ENCODE measurements around the gene PDLIM4.

The PDLIM4 gene

DNA sequence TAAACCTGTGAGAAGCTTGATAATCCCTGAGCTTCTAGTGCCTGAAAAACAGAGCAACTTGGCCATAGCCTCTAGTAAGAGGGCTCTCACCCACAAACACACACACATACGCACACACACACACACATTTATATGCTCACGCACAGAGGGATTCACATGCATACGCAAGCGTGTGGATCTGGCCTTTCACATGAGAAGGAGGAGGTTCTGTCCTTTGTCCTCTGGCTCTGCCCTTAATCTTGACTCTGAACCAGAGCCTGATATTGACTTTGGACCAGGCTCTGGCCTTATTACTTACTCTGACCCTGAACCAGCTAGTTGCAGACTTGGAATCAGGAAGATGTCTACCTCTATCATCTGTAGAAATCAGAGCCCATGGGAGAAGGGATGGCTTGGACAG is 19.8 kb upstream of the PDLIM4 start:
- H3K27ac ChIP-seq (ENCODE audit: low read depth, low read length), result no peak overlapping the region
- H3K36me3 ChIP-seq (ENCODE audit: control insufficient read depth, insufficient read depth, low read length), result no peaks in the 10 kb centered on the region
- H3K9ac ChIP-seq (ENCODE audit: low read depth, low read length), result no peak overlapping the region

DNA sequence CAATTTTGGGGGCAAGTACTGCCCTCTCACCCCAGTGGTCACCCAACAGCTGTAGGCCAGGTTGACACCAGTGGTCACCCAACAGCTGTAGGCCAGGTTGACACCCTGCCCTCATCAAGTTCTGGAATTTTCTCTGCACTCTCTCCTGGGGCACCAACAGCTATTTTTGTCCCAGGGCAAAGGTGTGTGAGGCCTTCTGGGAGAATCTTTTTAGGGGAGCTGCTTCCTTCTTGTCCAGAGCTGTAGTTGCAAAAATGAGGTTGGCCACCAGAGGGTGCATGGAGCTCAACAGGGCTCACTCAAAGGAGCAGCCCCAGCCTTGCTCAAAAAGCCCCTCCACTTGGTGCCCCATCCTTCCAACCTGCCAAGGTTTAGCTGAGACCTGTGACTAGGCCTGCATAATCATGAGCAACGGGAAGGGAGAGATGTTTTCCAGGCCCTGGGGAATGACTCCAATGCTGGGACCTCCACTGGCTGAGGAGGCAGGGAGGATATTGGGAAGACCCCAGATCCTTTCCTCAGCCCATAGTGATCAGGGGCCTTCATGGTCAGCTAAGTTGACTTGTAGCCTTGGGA is 19.2 kb upstream of the PDLIM4 start:
- H3K9me3 ChIP-seq (ENCODE audit: control insufficient read depth, insufficient read depth, low read length), result no peaks in the 10 kb centered on the region
- no peak overlapping the region for H3K27ac ChIP-seq (ENCODE audit: low read depth, low read length)
- no peaks in the 10 kb centered on the region for H3K36me3 ChIP-seq (ENCODE audit: control insufficient read depth, insufficient read depth, low read length)
- H3K27me3 ChIP-seq (ENCODE audit: control insufficient read depth, insufficient read depth, low read length), result no peaks in the 10 kb centered on the region
- no peak overlapping the region for H3K9ac ChIP-seq (ENCODE audit: low read depth, low read length)
- H3K4me1 ChIP-seq (ENCODE audit: control insufficient read depth, insufficient read depth, low read length), result no peaks in the 10 kb centered on the region
- H3K4me3 ChIP-seq (ENCODE audit: low read depth, low read length), result no peak overlapping the region

More for the DNA sequence above, 19.8 kb upstream of the PDLIM4 start:
- Histone ChIP-seq H3K27me3 (ENCODE audit: control insufficient read depth, insufficient read depth, low read length) (no peaks in the 10 kb centered on the region), H3K4me1 (ENCODE audit: control insufficient read depth, insufficient read depth, low read length) (no peaks in the 10 kb centered on the region), H3K4me3 (ENCODE audit: low read depth, low read length) (no peak overlapping the region), H3K9me3 (ENCODE audit: control insufficient read depth, insufficient read depth, low read length) (no peaks in the 10 kb centered on the region)

DNA sequence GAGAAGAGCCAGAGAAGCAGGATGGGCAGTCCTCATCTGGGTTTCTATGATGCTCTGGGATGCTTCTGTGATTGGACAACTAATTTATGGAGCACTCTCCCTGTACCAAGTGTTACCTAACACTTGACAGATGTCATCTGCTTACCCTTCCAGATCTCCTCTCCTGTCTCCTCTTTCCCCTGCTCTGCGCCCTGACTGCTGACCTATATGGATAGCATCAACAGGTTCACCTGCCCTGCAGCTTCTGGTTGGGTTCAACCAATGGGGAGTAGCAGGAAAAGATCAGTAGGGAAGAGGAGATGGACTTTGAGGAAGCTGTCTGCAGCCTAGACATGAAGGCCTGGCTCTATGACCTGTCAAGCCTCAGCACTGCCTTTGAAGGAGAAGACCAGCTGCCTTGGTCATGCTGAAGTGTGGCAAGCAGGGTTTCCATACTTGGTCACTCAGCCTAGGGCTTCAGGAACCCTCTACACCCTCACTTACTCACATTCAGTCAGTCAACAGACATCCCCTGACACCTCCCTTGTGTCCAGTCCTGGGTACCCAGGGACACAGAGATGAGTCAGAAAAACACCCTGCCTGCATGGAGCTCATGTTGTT is 18.5 kb upstream of the PDLIM4 start:
- Histone ChIP-seq H3K4me1 (ENCODE audit: control insufficient read depth, insufficient read depth, low read length) (no peaks in the 10 kb centered on the region), H3K27ac (ENCODE audit: low read depth, low read length) (no peak overlapping the region), H3K9ac (ENCODE audit: low read depth, low read length) (no peak overlapping the region), H3K4me3 (ENCODE audit: low read depth, low read length) (no peak overlapping the region), H3K36me3 (ENCODE audit: control insufficient read depth, insufficient read depth, low read length) (no peaks in the 10 kb centered on the region), H3K27me3 (ENCODE audit: control insufficient read depth, insufficient read depth, low read length) (no peaks in the 10 kb centered on the region), H3K9me3 (ENCODE audit: control insufficient read depth, insufficient read depth, low read length) (no peaks in the 10 kb centered on the region)

DNA sequence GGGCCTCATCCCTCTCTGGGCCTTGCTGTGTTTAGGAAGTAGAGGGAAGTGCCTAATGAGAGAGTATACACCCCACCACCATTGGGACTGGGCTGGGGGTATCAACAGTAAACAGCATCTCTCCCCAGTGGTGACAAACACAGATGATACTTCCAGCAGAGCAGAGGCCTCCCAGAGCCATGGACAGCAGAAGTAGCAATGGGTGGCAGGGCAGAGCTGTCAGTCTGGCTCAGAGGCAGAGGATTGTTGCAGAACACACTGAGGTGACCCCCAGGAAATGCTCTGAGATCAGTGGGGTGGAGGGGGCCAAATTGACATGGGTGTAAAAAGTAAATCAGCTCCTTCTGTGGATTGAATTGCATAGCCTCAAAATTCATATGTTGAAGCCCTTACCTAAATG is 17.7 kb upstream of the PDLIM4 start:
- H3K27me3 ChIP-seq (ENCODE audit: control insufficient read depth, insufficient read depth, low read length), result no peaks in the 10 kb centered on the region
- H3K27ac ChIP-seq (ENCODE audit: low read depth, low read length), result no peak overlapping the region
- H3K9me3 ChIP-seq (ENCODE audit: control insufficient read depth, insufficient read depth, low read length), result no peaks in the 10 kb centered on the region
- H3K4me1 ChIP-seq (ENCODE audit: control insufficient read depth, insufficient read depth, low read length), result no peaks in the 10 kb centered on the region
- no peak overlapping the region for H3K4me3 ChIP-seq (ENCODE audit: low read depth, low read length)
- H3K9ac ChIP-seq (ENCODE audit: low read depth, low read length), result no peak overlapping the region
- no peaks in the 10 kb centered on the region for H3K36me3 ChIP-seq (ENCODE audit: control insufficient read depth, insufficient read depth, low read length)

DNA sequence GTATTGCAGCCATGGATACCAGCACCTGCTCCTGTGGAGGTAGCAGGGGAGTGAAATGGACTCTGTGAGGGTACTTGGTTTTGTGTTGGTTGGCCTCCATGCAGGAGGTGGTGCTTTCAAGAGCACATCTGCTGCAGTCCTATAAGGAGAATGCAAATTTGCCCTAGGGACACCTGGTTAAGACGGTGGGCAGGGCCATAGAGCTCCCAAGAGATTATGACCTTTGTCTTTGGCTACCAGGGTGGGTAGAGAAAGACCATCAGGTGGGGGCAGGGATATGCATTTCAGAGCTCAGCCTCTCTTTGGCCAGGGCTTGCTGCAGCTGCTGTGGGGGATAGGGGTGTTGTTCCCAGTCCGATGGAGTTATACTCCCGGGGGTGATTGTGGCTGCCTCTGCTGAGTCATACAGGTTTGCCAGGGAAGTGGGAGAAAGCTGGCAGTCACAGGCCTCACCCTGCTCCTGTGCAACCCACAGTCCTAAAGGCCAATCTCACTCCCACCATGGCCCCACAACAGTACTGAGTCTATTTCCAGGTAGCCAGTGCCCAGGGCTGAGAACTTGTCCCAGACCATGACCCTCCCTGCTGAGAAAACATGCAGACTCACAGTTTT is 14.0 kb upstream of the PDLIM4 start:
- H3K4me3 ChIP-seq (ENCODE audit: low read depth, low read length), result no peak overlapping the region
- H3K27ac ChIP-seq (ENCODE audit: low read depth, low read length), result no peak overlapping the region
- no peaks in the 10 kb centered on the region for H3K9me3 ChIP-seq (ENCODE audit: control insufficient read depth, insufficient read depth, low read length)
- no peak overlapping the region for H3K9ac ChIP-seq (ENCODE audit: low read depth, low read length)
- H3K4me1 ChIP-seq (ENCODE audit: control insufficient read depth, insufficient read depth, low read length), result no peaks in the 10 kb centered on the region
- no peaks in the 10 kb centered on the region for H3K36me3 ChIP-seq (ENCODE audit: control insufficient read depth, insufficient read depth, low read length)
- H3K27me3 ChIP-seq (ENCODE audit: control insufficient read depth, insufficient read depth, low read length), result no peaks in the 10 kb centered on the region

DNA sequence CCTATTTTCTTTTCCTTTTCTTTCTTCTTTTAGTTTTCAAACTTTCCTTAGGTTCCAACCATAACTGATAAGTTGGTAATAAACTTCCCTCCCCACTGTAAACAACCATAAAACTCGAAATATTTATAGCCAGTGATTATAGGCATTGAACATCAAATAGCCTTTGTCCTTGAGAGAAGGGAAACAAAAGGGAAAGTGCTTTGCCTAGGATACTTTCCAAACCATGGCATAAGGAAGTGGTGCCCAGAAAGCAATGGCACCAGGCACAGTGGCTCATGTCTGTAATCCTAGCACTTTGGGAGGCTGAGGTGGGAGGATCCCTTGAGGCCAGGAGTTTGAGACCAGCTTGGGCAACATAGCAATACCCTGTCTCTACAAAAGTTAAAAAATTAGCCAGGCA is 11.9 kb upstream of the PDLIM4 start:
- Histone ChIP-seq H3K27ac (ENCODE audit: low read depth, low read length) (no peak overlapping the region), H3K27me3 (ENCODE audit: control insufficient read depth, insufficient read depth, low read length) (no peaks in the 10 kb centered on the region), H3K4me3 (ENCODE audit: low read depth, low read length) (no peak overlapping the region), H3K9ac (ENCODE audit: low read depth, low read length) (no peak overlapping the region), H3K36me3 (ENCODE audit: control insufficient read depth, insufficient read depth, low read length) (no peaks in the 10 kb centered on the region), H3K9me3 (ENCODE audit: control insufficient read depth, insufficient read depth, low read length) (no peaks in the 10 kb centered on the region), H3K4me1 (ENCODE audit: control insufficient read depth, insufficient read depth, low read length) (0 out of 2 replicates have a peak, but pooled peaks cover under 1% of the 10 kb centered on the region)

DNA sequence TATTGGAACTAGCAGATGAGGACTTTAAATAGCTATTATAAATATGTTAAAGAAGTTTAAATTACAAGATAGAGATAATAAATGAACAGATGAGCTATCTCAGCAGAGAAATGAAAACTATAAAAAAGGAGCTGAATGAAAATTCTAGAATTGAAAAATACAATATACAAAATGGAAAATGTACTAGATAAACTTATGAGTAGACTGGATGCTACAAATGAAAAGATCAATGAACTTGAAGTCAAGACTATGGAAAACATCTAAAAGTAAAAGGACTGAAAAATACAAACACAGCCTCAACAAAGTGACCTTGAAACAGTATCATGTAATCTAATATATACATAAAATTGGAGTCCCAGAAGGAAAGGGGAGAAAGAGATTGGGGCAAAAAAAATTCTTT is 10.7 kb upstream of the PDLIM4 start:
- H3K4me3 ChIP-seq (ENCODE audit: low read depth, low read length), result no peak overlapping the region
- no peaks in the 10 kb centered on the region for H3K27me3 ChIP-seq (ENCODE audit: control insufficient read depth, insufficient read depth, low read length)
- no peaks in the 10 kb centered on the region for H3K9me3 ChIP-seq (ENCODE audit: control insufficient read depth, insufficient read depth, low read length)
- no peak overlapping the region for H3K27ac ChIP-seq (ENCODE audit: low read depth, low read length)
- H3K36me3 ChIP-seq (ENCODE audit: control insufficient read depth, insufficient read depth, low read length), result no peaks in the 10 kb centered on the region
- H3K4me1 ChIP-seq (ENCODE audit: control insufficient read depth, insufficient read depth, low read length), result peaks cover 5% of the 10 kb centered on the region; the same call in 1 of the 2 replicates
- no peak overlapping the region for H3K9ac ChIP-seq (ENCODE audit: low read depth, low read length)

DNA sequence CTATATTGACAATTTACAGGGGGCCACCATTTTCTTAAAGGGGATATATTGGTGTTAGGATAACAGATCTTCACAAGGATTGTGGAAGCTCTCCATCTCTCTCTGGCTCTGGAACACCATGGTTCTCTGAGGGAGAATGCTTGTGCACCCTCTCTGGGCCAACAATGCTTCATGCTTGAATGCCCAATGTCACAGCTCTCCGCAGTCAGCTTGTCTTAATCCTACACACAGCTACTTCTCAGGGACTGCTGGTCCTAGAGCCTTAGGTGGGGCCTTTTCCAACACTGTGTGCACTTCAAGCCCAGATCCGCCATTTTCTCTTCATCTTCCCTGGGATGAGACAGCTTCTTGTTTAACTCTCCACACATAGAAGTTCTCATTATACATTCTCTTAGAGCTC is 6.9 kb upstream of the PDLIM4 start:
- Histone ChIP-seq H3K9me3 (ENCODE audit: control insufficient read depth, insufficient read depth, low read length) (no peaks in the 10 kb centered on the region), H3K9ac (ENCODE audit: low read depth, low read length) (no peak overlapping the region), H3K27me3 (ENCODE audit: control insufficient read depth, insufficient read depth, low read length) (no peaks in the 10 kb centered on the region), H3K27ac (ENCODE audit: low read depth, low read length) (no peak overlapping the region), H3K36me3 (ENCODE audit: control insufficient read depth, insufficient read depth, low read length) (no peaks in the 10 kb centered on the region), H3K4me1 (ENCODE audit: control insufficient read depth, insufficient read depth, low read length) (peaks cover 5% of the 10 kb centered on the region; the same call in 1 of the 2 replicates), H3K4me3 (ENCODE audit: low read depth, low read length) (no peak overlapping the region)

DNA sequence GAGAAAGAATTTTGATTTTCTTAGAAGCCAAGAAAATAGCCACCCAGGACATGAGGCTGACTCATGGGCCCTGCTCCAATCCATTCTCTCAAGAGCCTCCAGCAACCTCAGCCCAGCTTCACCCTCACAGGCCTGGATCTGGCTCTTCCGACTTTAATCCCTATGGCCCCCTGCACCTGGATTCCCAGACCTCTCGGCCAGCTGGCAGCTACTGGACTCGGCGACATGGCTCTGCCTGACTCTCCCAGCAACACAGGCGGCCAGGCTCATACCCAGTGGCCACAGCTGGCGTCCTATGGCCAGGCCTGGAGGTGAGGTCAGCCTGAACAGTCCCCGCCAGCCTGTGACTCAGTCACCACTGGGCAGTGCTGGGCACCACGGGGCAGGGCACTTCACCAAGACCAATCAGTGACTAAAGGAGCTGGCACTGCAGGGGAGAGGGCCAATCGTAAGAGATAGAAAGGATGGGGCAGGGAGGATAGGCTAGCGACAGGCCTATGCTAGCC is 6.2 kb upstream of the PDLIM4 start:
- peaks cover 5% of the 10 kb centered on the region; the same call in 1 of the 2 replicates for H3K4me1 ChIP-seq (ENCODE audit: control insufficient read depth, insufficient read depth, low read length)
- H3K9ac ChIP-seq (ENCODE audit: low read depth, low read length), result no peak overlapping the region
- H3K9me3 ChIP-seq (ENCODE audit: control insufficient read depth, insufficient read depth, low read length), result no peaks in the 10 kb centered on the region
- peaks cover 5% of the 10 kb centered on the region; the same call in 1 of the 2 replicates for H3K27me3 ChIP-seq (ENCODE audit: control insufficient read depth, insufficient read depth, low read length)
- H3K27ac ChIP-seq (ENCODE audit: low read depth, low read length), result no peak overlapping the region
- H3K36me3 ChIP-seq (ENCODE audit: control insufficient read depth, insufficient read depth, low read length), result no peaks in the 10 kb centered on the region
- H3K4me3 ChIP-seq (ENCODE audit: low read depth, low read length), result no peak overlapping the region

DNA sequence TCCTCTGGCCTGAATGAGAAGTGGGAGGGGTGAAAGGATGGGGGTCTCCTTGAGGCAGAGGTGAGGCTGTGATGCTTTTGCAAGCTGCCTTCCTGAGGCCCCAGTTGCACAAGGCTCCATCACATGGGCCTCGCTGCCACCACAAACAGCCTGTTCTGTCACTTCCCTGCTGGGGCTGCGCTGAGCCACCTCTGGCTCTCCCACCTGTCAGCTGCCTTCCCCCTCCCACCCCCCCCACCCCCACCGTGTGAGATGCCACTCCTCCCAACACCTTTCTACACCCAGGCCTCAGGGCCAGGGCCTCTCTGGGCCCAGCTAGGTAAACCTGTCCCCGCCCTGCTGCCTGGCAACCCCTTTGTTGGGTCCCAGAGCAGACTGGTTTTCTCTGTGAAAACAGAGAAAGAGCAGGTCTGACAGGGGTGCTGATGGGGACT is 4.5 kb upstream of the PDLIM4 start:
- Histone ChIP-seq H3K27ac (ENCODE audit: low read depth, low read length) (no peak overlapping the region), H3K9ac (ENCODE audit: low read depth, low read length) (no peak overlapping the region), H3K9me3 (ENCODE audit: control insufficient read depth, insufficient read depth, low read length) (no peaks in the 10 kb centered on the region), H3K4me3 (ENCODE audit: low read depth, low read length) (no peak overlapping the region), H3K36me3 (ENCODE audit: control insufficient read depth, insufficient read depth, low read length) (no peaks in the 10 kb centered on the region), H3K27me3 (ENCODE audit: control insufficient read depth, insufficient read depth, low read length) (peaks cover 18% of the 10 kb centered on the region), H3K4me1 (ENCODE audit: control insufficient read depth, insufficient read depth, low read length) (peaks cover 10% of the 10 kb centered on the region)

Data from HUES48 (cell line).